ENCODE measurements around the gene TRAK2.

Gene TRAK2

DNA sequence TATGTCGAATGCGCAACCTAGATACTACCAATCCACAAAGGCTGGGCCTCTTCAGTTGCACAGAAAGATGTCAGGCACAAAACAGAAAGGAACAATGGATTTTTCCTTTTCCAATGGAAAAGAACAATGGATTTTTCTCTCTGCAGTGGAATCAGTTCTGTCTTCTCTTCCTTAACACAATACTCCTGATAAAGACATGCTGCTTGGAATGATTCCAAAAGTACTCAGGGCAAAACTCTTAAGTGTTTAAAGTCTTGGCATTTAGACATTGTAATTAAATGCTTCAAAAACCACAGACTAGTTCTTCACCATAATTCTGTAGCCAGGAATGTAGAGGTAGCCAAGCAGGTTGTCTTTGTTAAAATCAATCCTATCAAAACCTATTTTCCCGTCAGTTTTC lies 47.4 kb downstream of the TRAK2 start:
- no peak overlapping the region for H3K4me3 ChIP-seq (ENCODE audit: low read depth, low read length)
- no peak for TF ChIP-seq CTCF (IDR thresholded peaks at IDR 0.05; ENCODE audit: low read depth, low read length, missing control alignments)
- no peak for DNase-seq (ENCODE audit: low read depth)

DNA sequence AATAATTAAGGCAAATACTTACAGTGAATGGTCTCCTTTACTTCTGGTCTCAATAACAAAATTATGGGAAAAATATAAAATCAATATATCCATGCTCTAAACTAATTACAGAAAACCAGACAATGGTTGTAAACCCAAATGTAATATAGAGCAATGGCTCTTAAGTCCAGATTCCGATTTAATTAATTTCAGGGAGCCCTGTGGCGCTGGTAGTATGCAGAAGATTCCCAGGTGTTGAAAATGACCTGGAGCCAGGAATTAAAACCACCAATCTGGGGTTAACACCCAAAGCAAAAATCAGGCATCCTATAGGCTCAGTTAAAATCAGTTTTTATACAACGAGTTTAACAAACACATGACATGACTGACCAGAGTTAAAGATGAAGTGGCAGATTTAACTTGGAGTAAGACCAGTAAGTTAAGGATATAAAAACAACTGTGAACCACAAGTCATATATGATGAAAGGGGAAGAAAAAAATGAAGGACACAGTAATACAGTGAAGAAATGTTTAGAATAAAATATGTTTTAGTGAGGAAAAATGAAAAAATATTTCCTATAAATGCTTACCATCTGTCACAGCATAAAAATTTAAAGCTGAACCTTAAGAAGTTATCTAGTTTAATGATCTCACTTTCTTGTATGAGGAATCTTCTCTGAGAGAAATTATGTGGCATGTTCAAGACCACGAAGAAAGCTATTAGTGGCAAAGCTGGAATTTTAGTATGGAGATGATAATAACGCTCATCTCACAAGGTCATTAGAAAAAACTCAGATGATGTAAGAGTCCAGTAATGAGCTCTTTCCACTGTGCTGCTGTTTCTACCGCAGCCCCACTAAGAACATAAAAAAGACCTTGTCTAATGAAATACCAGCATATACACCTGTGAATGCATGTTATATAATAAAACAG lies 48.4 kb downstream of the TRAK2 start:
- TF ChIP-seq CTCF (IDR thresholded peaks at IDR 0.05; ENCODE audit: low read depth, low read length, missing control alignments) = no peak
- no peak overlapping the region for H3K4me3 ChIP-seq (ENCODE audit: low read depth, low read length)
- no peak for DNase-seq (ENCODE audit: low read depth)

GRCh38 chr2:201401815-201402214 lies 49.4 kb downstream of the TRAK2 start:
- no peak for DNase-seq (ENCODE audit: low read depth)

GRCh38 chr2:201396595-201396994 lies 54.7 kb downstream of the TRAK2 start:
- DNase-seq (ENCODE audit: low read depth) = no peak
- no peak overlapping the region for H3K4me3 ChIP-seq (ENCODE audit: low read depth, low read length)
- no peak for TF ChIP-seq CTCF (IDR thresholded peaks at IDR 0.05; ENCODE audit: low read depth, low read length, missing control alignments)

More at GRCh38 chr2:201401815-201402214, 49.4 kb downstream of the TRAK2 start:
- TF ChIP-seq CTCF (IDR thresholded peaks at IDR 0.05; ENCODE audit: low read depth, low read length, missing control alignments) = no peak
- H3K4me3 ChIP-seq (ENCODE audit: low read depth, low read length) = no peak overlapping the region

DNA sequence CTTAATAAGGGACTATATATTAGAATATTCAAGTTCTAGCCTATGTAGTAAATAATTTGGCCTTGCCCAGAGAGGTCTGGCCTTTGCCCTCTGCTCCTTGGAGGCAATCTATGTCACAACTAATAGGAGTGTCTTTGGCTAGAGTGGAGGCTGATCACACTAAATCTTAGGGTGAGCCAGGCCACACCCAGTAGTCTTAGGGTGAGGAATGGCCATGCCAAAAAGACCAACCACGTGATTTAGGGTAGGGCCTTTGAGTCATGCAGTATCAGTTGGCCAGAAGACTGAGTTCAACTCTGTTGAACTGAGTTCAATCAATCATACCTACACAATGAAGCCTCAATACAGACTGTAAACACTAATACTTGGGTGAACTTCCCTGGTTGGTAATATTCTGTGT lies 68.1 kb downstream of the TRAK2 start:
- DNase-seq (ENCODE audit: low read depth) = no peak

DNA sequence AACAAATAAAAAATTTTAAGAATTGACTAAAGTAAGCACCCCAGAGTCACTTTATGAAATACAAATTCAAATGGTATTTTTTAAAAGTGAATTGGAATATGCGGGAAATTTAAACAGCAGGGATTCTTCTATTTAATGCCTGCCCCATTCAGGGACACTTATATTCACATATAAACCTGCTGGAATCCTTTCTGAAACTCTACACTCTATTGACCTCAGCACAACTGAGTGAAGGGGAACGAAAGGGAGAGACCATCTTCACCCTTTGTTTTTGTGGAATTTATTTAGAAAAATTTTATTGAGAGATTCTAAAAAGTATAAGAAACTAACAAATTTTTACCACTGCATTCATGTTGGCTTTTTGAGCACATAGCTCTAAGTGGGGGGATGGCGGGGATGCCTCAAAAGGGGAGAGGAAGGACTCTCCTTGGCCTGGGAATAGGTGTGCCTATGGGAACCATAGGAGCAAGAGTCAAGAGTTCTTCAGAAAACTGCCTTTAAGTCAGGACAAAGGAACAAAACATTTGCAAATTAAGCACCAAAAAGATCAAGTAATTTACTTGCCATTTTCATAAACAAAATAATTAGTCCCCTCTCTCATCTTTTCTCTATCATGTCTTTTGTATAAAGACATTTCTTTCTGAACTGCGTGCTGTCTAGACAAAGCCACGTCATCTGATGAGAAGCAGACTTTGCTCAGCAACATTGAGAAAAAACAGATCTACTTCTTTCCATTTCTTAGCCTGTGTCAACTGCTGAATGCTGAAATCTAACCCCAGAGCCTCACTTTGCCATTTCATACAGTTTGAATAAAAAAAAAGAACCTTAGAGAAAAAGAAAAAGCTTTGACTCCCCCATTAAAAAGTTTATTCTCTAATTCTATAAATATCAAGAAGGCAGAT lies 72.5 kb downstream of the TRAK2 start:
- H3K4me3 ChIP-seq (ENCODE audit: low read depth, low read length) = no peak overlapping the region
- TF ChIP-seq CTCF (IDR thresholded peaks at IDR 0.05; ENCODE audit: low read depth, low read length, missing control alignments) = no peak
- no peak for DNase-seq (ENCODE audit: low read depth)

More for the DNA sequence above, 68.1 kb downstream of the TRAK2 start:
- TF ChIP-seq CTCF (IDR thresholded peaks at IDR 0.05; ENCODE audit: low read depth, low read length, missing control alignments) = no peak
- H3K4me3 ChIP-seq (ENCODE audit: low read depth, low read length) = no peak overlapping the region

All from GM12864 (cell line).